ENCODE measurements around the gene EIF3D. TPM values are rescaled to one million over a fixed set of nuclear protein-coding genes. Genes with fewer than 3 reads are reported as not detected.

Gene EIF3D
- total RNA-seq, 1 donor from 2014 or later, result 212 TPM

DNA sequence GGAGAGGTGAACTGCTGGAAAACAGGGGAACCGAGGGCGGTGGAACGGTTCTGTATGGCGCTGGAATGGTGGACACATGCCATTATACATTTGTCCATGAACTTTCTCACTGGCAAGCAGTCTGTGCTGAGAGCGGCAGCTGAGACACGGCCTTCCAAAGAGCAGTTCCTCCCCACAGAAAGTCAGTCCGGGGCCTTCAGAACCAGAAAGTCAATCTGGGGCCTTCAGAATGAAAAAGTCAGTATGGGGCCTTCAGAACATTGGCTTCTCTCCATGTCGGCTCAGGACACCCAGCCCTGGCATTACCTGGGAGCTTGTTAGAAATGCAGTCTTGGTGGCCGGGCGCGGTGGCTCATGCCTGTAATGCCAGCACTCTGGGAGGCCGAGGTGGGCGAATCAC is 56.3 kb downstream of the EIF3D start:
- peaks cover 16 to 30% of the 10 kb centered on the region in 2 donors for H3K4me1 ChIP-seq
- TF ChIP-seq, protein P1, sequence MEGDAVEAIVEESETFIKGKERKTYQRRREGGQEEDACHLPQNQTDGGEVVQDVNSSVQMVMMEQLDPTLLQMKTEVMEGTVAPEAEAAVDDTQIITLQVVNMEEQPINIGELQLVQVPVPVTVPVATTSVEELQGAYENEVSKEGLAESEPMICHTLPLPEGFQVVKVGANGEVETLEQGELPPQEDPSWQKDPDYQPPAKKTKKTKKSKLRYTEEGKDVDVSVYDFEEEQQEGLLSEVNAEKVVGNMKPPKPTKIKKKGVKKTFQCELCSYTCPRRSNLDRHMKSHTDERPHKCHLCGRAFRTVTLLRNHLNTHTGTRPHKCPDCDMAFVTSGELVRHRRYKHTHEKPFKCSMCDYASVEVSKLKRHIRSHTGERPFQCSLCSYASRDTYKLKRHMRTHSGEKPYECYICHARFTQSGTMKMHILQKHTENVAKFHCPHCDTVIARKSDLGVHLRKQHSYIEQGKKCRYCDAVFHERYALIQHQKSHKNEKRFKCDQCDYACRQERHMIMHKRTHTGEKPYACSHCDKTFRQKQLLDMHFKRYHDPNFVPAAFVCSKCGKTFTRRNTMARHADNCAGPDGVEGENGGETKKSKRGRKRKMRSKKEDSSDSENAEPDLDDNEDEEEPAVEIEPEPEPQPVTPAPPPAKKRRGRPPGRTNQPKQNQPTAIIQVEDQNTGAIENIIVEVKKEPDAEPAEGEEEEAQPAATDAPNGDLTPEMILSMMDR (IDR thresholded peaks at IDR 0.05), result no peak
- intact Hi-C loops (cut with DNase I), result no loop called here
- no peak for DNase-seq (ENCODE audit: low spot score in 2 of 2)
- no peaks in the 10 kb centered on the region for H3K27me3 ChIP-seq
- no peaks in the 10 kb centered on the region for H3K9me3 ChIP-seq
- peak overlapping the region; percentile 96 to 97 for H3K27ac ChIP-seq
- H3K4me3 ChIP-seq, result no peak overlapping the region
- peaks cover 43 to 55% of the 10 kb centered on the region in 2 donors for H3K36me3 ChIP-seq

DNA sequence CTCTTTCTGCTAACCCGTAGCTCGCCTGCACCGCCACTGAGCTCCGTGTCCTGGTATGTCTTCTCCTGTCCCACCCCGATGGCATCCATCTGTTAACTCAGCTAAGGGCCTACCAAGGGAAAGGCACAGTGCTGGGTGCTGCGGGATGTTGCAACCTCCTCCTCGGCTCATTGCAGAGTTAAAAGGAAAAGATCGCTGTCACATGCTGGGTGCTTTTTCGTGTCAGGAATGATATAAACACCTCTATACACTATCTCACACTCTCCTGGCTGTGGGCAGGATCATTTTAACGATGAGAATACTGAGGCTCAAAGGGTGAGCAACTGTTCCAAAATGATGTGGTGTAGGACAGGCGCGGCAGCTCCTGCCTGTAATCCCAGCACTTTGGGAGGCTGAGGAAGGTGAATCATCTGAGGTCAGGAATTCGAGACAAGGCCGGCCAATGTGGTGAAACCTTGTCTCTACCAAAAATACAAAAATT is 57.6 kb downstream of the EIF3D start:
- Histone ChIP-seq H3K36me3 (peaks cover 30 to 42% of the 10 kb centered on the region in 2 donors), H3K9me3 (no peaks in the 10 kb centered on the region), H3K4me3 (peak overlapping the region in 1 of 2 donors; percentile 26), H3K4me1 (peaks cover 23 to 42% of the 10 kb centered on the region in 2 donors), H3K27ac (peak overlapping the region; percentile 96 to 97), H3K27me3 (no peaks in the 10 kb centered on the region)
- TF ChIP-seq, protein P1 (IDR thresholded peaks at IDR 0.05), result no peak
- no peak for DNase-seq (ENCODE audit: low spot score in 2 of 2)
- intact Hi-C loops (cut with DNase I), result loop anchor here (1.0 to 2.0 kb wide), 2 partner anchors 149 to 170 kb away; no protein-coding TSS in a partner anchor

DNA sequence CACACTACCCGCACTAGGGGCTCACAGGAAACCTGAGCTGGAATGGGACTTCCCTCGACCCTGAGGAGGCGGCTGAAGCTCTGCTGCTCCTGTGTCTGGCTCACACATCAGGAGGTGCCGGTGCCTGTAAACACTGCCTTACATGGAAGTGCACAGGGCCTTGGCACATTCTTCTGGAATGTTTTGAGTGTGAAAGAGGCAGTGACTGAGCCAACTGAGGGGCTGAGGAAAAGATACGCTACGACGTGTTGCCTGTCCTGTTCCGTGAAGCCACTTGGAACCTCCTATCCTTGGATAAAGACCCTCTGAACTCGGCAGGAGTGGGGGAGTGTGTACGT is 58.0 kb downstream of the EIF3D start:
- peak overlapping the region; percentile 96 to 97 for H3K27ac ChIP-seq
- TF ChIP-seq, protein P1 (IDR thresholded peaks at IDR 0.05), result no peak
- peaks cover 26 to 46% of the 10 kb centered on the region in 2 donors for H3K4me1 ChIP-seq
- DNase-seq (ENCODE audit: low spot score in 2 of 2), result no peak
- intact Hi-C loops (cut with DNase I), result loop anchor here (1.0 to 2.0 kb wide), 3 partner anchors 86 to 170 kb away; no protein-coding TSS in a partner anchor
- H3K4me3 ChIP-seq, result peak overlapping the region in 1 of 2 donors; percentile 26
- peaks cover 26 to 38% of the 10 kb centered on the region in 2 donors for H3K36me3 ChIP-seq
- no peaks in the 10 kb centered on the region for H3K9me3 ChIP-seq
- H3K27me3 ChIP-seq, result no peaks in the 10 kb centered on the region

DNA sequence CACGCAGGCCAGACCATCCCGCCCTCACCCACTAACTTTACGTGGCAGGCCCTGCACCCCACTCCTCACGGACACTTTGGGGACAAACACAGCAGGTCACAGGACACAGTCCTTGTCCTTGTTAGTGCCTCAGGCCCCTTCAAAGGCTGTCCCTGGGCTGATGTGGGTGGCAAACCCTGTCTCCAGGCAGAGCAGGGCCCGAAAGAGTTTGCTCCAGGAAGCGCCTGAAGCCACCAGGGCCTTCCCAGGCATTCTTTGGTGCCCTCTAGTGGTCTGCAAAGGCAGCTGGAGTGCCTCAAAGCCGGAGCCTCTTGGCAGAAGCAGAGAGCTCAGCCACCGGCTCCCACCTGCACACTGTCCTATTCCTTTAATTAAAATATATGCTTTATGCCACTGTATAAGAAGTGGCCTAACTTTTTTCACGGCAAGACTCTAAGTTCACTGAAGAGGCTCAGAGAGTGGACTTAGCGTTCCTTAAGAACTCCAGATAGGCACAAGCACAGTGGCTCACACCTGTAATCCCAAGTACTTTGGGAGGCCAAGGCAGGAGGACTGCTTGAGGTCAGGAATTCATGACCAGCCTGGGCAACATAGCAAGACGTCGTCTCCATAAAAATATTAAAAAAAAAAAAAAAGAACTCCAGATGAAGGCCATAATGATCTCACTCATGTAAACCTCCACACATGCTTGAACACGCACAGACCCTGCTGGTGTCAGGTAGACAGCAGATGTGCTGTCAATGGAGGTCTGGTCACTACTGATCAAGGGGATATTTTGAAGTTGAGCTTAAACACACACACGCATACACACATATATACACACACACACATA is 58.6 kb downstream of the EIF3D start:
- DNase-seq (ENCODE audit: low spot score in 2 of 2), result peak in 1 of 2 donors; percentile 93
- Histone ChIP-seq H3K36me3 (peaks cover 20 to 32% of the 10 kb centered on the region in 2 donors), H3K27me3 (no peaks in the 10 kb centered on the region), H3K4me1 (peaks cover 31 to 52% of the 10 kb centered on the region in 2 donors), H3K9me3 (no peaks in the 10 kb centered on the region), H3K4me3 (peak overlapping the region in 1 of 2 donors; percentile 26), H3K27ac (peak overlapping the region; percentile 96 to 97)
- TF ChIP-seq, protein P1 (IDR thresholded peaks at IDR 0.05), result peak; percentile 94 to 95 (median 95)
- intact Hi-C loops (cut with DNase I), result loop anchor here (1.0 to 2.0 kb wide), 2 partner anchors 85 to 148 kb away; no protein-coding TSS in a partner anchor

DNA sequence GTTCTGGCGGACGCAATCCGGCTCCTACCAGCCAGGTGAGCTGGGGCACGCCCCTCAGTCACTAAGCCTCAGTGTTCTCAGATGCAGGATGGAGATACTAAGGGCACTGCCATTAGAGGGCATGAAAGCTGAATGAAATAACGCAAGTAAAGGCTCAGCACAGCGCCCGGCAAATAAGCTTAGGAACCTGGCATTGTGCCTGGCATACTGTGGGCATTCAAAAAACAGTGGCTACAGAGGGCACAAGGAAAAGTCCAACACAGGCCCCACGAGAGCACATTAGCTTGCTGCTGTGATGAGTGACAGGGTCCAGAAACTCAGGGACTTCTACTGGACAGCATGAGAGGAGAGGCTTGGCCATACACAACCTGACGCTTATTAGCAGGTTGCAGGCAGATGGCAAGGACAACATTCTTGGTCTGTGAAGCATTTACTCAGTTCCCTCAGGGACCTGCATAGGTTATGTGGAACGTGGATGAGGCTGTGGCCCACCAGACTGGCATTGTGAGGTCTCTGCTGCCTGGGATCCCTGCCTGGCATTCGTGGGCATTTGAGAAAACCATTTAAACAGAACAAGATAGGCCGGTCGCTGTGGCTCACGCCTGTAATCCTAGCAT is 59.8 kb downstream of the EIF3D start:
- Histone ChIP-seq H3K4me3 (no peak overlapping the region), H3K27me3 (no peaks in the 10 kb centered on the region), H3K4me1 (peaks cover 38 to 62% of the 10 kb centered on the region in 2 donors), H3K27ac (peak overlapping the region; percentile 96 to 97), H3K36me3 (peaks cover 10 to 20% of the 10 kb centered on the region in 2 donors), H3K9me3 (no peaks in the 10 kb centered on the region)
- TF ChIP-seq, protein P1 (IDR thresholded peaks at IDR 0.05), result no peak
- intact Hi-C loops (cut with DNase I), result no loop called here
- DNase-seq (ENCODE audit: low spot score in 2 of 2), result no peak
